Measurements from ENCODE around the gene IL7R.
"Not testable (repeated sequence)": the region's sequence is repeated elsewhere in the genome, so short reads cannot be mapped to it uniquely, and the experiment has no call there.

Gene IL7R

GRCh38 chr5:35838370-35839042 is 18.2 kb upstream of the IL7R start:
- no peak for DNase-seq (ENCODE audit: low read depth)

- no peak for DNase-seq (ENCODE audit: low read depth)
Observed at GRCh38 chr5:35842856-35843255, 13.8 kb upstream of the IL7R start.

- DNase-seq (ENCODE audit: low read depth): not testable (repeated sequence)
Observed at GRCh38 chr5:35845508-35845907, 11.2 kb upstream of the IL7R start.

GRCh38 chr5:35847491-35847890 is 9.2 kb upstream of the IL7R start:
- no peak for DNase-seq (ENCODE audit: low read depth)

- no peak for DNase-seq (ENCODE audit: low read depth)
Observed at GRCh38 chr5:35847961-35848360, 8.7 kb upstream of the IL7R start.

- no peak for DNase-seq (ENCODE audit: low read depth)
Observed at GRCh38 chr5:35849860-35850259, 6.8 kb upstream of the IL7R start.

GRCh38 chr5:35850967-35851680 is 5.6 kb upstream of the IL7R start:
- DNase-seq (ENCODE audit: low read depth): no peak

- no peak for DNase-seq (ENCODE audit: low read depth)
Observed at GRCh38 chr5:35852084-35852734, 4.5 kb upstream of the IL7R start.

GRCh38 chr5:35852773-35853172 is 3.9 kb upstream of the IL7R start:
- DNase-seq (ENCODE audit: low read depth): no peak

GRCh38 chr5:35853631-35854030 is 3.1 kb upstream of the IL7R start:
- DNase-seq (ENCODE audit: low read depth): no peak

GRCh38 chr5:35854248-35854647 is 2.4 kb upstream of the IL7R start:
- no peak for DNase-seq (ENCODE audit: low read depth)

GRCh38 chr5:35855187-35855586 is 1.5 kb upstream of the IL7R start:
- no peak for DNase-seq (ENCODE audit: low read depth)

GRCh38 chr5:35856186-35856764 is 416 bp upstream of the IL7R start:
- not testable (repeated sequence) for DNase-seq (ENCODE audit: low read depth)

GRCh38 chr5:35857606-35858205 is 1.0 kb downstream of the IL7R start:
- DNase-seq (ENCODE audit: low read depth): peak; percentile 82

- DNase-seq (ENCODE audit: low read depth): peak; percentile 82
Observed at GRCh38 chr5:35859101-35859661, 2.5 kb downstream of the IL7R start.

- no peak for DNase-seq (ENCODE audit: low read depth)
Observed at GRCh38 chr5:35860686-35861085, 4.0 kb downstream of the IL7R start.

- no peak for DNase-seq (ENCODE audit: low read depth)
Observed at GRCh38 chr5:35861718-35862117, 5.0 kb downstream of the IL7R start.

- DNase-seq (ENCODE audit: low read depth): no peak
Observed at GRCh38 chr5:35862126-35862525, 5.4 kb downstream of the IL7R start.

GRCh38 chr5:35863159-35863558 is 6.5 kb downstream of the IL7R start:
- DNase-seq (ENCODE audit: low read depth): no peak

- DNase-seq (ENCODE audit: low read depth): no peak
Observed at GRCh38 chr5:35867998-35868397, 11.3 kb downstream of the IL7R start.

GRCh38 chr5:35869685-35870277 is 13.1 kb downstream of the IL7R start:
- DNase-seq (ENCODE audit: low read depth): no peak

- no peak for DNase-seq (ENCODE audit: low read depth)
Observed at GRCh38 chr5:35870605-35871004, 13.9 kb downstream of the IL7R start.
